Pancreas (tissue), 10 donors: ENCODE results near the gene MLLT10. TPM values are rescaled to one million over a fixed set of nuclear protein-coding genes. Genes with fewer than 3 reads are reported as not detected.

Source experiments
- ATAC-seq, 4 donors: fragments of 200-7000 bp; cut with Tn5 transposase; one replicate each; pipeline versions ENCODE4 v1.8.0 to v1.9.1; 2020; ENCODE audit warnings: mild to moderate bottlenecking in 4 of 4, moderate library complexity in 4 of 4
- DNase-seq, 6 donors: peaks; one replicate each; pipeline ENCODE4 v3.0.0-alpha.2; 2020
- FAIRE-seq: peaks from 2 replicates; lab custom pipeline; 2012; peaks lifted over from hg19 to GRCh38; lab: Jason Lieb, UNC
- H3K27ac ChIP-seq, 4 donors: fragments of 200-600 bp; sonication (generic); 1 replicate in 3 of 4; 2 replicates in 1 of 4; pipeline versions ENCODE4 v1.5.0 to v1.8.0; 2020
- H3K27me3 ChIP-seq, 4 donors: fragments of 200-600 bp; one replicate each; pipeline ENCODE4 v1.8.0; 2021
- H3K36me3 ChIP-seq, 3 donors: fragments of 200-600 bp; sonication (generic) in 1 of 3; one replicate each; pipeline versions ENCODE4 v1.5.0 to v1.8.0; 2020 to 2021
- H3K4me1 ChIP-seq, 3 donors: fragments of 200-600 bp; one replicate each; pipeline ENCODE4 v1.8.0; 2021
- H3K4me3 ChIP-seq, 4 donors: fragments of 200-600 bp; sonication (generic) in 2 of 4; one replicate each; pipeline versions ENCODE4 v1.5.0 to v1.8.0; 2020 to 2021
- H3K9me3 ChIP-seq, 4 donors: fragments of 200-600 bp; one replicate each; pipeline ENCODE4 v1.8.0; 2021
- CTCF ChIP-seq, 4 donors: fragments of 200-600 bp; sonication (generic) in 3 of 4; IDR thresholded peaks; one replicate each; pipeline versions ENCODE4 v1.5.0 to v1.8.0; 2021; ENCODE audit warnings: antibody characterized with exemption in 4 of 4
- WGBS, 2 donors: extraction: QIAGEN DNeasy Blood & Tissue Kit; methylation state at CpG; one replicate each; pipeline ENCODE4 v1.1.7; 2013; 5-methylcytosine and 5-hydroxymethylcytosine counted together
- intact Hi-C, 3 donors: fragments of 100-400 bp; cut with DNase I; formaldehyde crosslinking; loops; one replicate each; pipeline versions ENCODE4 v1.11.1 to v1.14.2; 2022
- polyA plus RNA-seq, 2 donors: library from polyadenylated mRNA; stranded (reverse); fragments of 200-250 nt; gene quantifications; one replicate each; pipeline ENCODE4 v1.2.3, GENCODE V29; 2013
- total RNA-seq, 6 donors: library from RNA; stranded (reverse); fragmentation: NEBNext Ultra II Directional in 4 of 6; extraction: Animal tissue kit (Norgen Biotek cat#: 25700) in 4 of 6; gene quantifications; one replicate each; pipeline versions ENCODE4 v1.2.1 to v1.2.4, GENCODE V29; 2021 to 2023
- donor health status: healthy with polysubstance abuse.
- donor health status: DM: no; HTN: no; CAD: no; lungs with moderate emphysema.
- donor health status: DM: no; HTN: no; CAD: no.
- donor health status: control.
- donor health status: control.
- donor health status: Bipolar disorder and iron deficiency.
- donor health status: DM: yes; HTN: yes; CAD: no.
- donor health status: DM: no; HTN: no; CAD: no.
- donor health status: DM: no; HTN: no; CAD: no.
- donor health status: DM: yes; HTN: yes; CAD: no.

The MLLT10 gene
- total and polyA plus RNA-seq, 8 donors, result 10.7 to 25.1 (median 15.0) TPM

DNA sequence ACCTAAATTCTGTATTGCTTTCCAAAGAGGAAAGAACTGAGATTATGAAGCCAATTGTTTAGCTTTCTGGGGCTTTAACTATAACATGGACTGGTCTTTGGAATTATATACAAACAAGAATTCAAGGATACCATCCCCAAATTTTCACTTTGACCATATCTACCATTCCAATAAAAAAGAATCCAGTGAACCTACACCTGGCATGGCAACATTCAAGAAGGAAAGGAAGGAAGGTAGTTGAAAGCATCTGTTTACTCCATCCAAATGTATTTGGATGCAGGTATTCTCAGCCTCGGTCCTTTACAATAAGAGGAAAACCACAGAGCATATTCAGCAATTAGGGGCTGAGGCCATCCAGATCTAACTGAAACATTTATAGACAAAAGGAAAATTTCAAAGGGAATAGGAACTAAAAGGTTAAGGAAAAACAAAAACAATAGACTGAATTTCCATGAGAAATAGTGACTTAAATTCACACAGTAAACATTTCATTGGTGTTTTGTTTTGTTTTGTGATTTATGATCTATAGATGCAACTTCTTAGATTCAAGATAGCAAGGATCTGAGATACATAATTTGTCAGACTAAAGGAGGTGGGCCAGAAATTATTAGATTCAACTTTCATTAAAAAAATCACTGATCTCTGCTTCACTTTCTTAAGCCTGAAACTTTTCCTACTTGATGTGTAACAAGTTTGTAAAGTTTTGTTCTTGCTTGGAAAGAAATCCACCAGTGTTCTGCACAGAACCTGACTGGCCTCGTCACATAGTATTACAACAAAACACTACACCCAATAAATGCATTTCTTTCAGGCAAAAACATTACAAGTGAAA, 21.2 kb upstream of the MLLT10 start:
- Histone ChIP-seq H3K27ac (no peak overlapping the region), H3K4me3 (no peak overlapping the region), H3K9me3 (no peaks in the 10 kb centered on the region), H3K36me3 (no peaks in the 10 kb centered on the region), H3K27me3 (no peaks in the 10 kb centered on the region), H3K4me1 (peaks cover 0 to 5% (median 0%) of the 10 kb centered on the region in 3 donors)
- FAIRE-seq, result no peak
- 93 to 98% methylated on average over 2 of the region's 2 CpGs for WGBS, 2 donors
- DNase-seq, result no peak
- TF ChIP-seq CTCF (IDR thresholded peaks at IDR 0.05), result no peak
- intact Hi-C loops, result no loop called here
- no peak for ATAC-seq

GRCh38 chr10:21513405-21513788, 20.6 kb upstream of the MLLT10 start:
- Histone ChIP-seq H3K27me3 (no peaks in the 10 kb centered on the region), H3K4me3 (no peak overlapping the region), H3K36me3 (no peaks in the 10 kb centered on the region), H3K9me3 (no peaks in the 10 kb centered on the region), H3K4me1 (peaks cover 0 to 5% (median 0%) of the 10 kb centered on the region in 3 donors), H3K27ac (no peak overlapping the region)
- FAIRE-seq (no peak), DNase-seq (no peak), ATAC-seq (no peak)
- TF ChIP-seq CTCF (IDR thresholded peaks at IDR 0.05), result no peak
- 93 to 94% methylated on average over 1 of the region's 1 CpG for WGBS, 2 donors
- intact Hi-C loops, result no loop called here

DNA sequence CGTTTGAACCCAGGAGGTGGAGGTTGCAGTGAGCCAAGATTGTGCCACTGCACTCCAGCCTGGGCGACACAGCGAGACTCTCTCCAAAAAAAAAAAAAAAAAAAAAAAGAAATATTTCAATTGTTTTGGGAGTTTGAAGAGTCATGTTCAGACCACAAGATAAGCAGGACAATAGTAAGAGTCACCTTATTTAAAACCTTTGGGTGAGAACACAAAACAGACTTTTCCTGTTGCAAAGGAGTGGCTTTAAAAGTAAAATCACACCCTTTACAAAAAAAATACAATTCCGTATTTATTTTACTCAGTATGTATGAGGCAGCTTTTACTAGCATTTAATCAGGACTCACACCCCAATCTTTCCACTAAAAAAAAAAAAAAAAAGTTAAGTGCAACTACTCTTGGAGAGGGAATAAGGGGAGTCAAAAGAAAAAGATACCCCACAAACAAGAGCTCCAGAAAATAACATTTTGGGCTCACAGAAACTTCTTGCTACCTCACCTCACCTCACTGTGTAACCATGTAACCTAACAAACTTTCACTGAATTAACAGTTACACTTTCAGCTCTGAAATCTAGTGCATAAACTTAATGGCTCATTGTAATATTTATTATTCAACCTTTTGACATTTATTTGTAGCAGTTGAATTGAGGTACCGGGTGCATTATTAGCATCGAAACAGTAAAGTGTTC, 19.8 kb upstream of the MLLT10 start:
- intact Hi-C loops, result no loop called here
- ATAC-seq (no peak), DNase-seq (no peak), FAIRE-seq (no peak)
- Histone ChIP-seq H3K36me3 (no peaks in the 10 kb centered on the region), H3K27me3 (no peaks in the 10 kb centered on the region), H3K9me3 (no peaks in the 10 kb centered on the region), H3K4me3 (no peak overlapping the region), H3K4me1 (peaks cover 0 to 5% (median 0%) of the 10 kb centered on the region in 3 donors), H3K27ac (no peak overlapping the region)
- WGBS, 2 donors, result 88 to 91% methylated on average over 6 of the region's 6 CpGs
- TF ChIP-seq CTCF (IDR thresholded peaks at IDR 0.05), result no peak

DNA sequence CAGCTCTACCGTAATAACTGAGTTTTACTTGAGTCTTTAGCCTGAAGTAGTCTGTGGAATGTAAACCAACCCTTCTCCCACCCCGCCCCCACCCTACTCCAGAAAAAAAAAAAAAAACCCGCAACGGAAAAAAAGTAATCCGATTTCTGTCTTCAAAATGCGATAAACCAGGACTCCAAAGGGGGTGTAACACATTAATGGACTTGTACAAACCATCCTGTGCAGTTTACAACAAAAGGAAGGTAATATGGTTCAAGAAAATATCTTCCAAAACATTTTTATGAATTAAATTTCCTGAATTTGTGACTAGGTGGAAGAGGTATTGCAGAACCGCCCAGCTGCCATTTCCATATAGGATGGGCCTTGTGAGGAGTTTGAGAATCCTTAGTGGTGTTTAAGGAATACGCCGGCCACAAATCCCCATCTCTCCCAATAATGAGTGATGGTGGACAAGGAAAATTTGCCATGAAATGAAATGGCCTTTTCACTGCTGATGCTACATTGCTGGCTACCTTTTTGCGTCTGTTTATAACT, 19.1 kb upstream of the MLLT10 start:
- H3K9me3 ChIP-seq, result no peaks in the 10 kb centered on the region
- WGBS, 2 donors, result 93% methylated on average over 10 of the region's 10 CpGs
- no peaks in the 10 kb centered on the region for H3K27me3 ChIP-seq
- H3K36me3 ChIP-seq, result no peaks in the 10 kb centered on the region
- no peak overlapping the region for H3K27ac ChIP-seq
- peaks cover 0 to 5% (median 0%) of the 10 kb centered on the region in 3 donors for H3K4me1 ChIP-seq
- intact Hi-C loops, result no loop called here
- DNase-seq (no peak), ATAC-seq (no peak), FAIRE-seq (no peak)
- no peak overlapping the region for H3K4me3 ChIP-seq
- TF ChIP-seq CTCF (IDR thresholded peaks at IDR 0.05), result no peak
